ENCODE measurements around the gene PPP2R3B. TPM values are rescaled to one million over a fixed set of nuclear protein-coding genes. Genes with fewer than 3 reads are reported as not detected.

Gene PPP2R3B
- polyA plus RNA-seq, 3 donors, result 6.6 to 13.2 (median 7.1) TPM

GRCh38 chrX:349196-349595 is 37.5 kb downstream of the PPP2R3B start:
- no peak overlapping the region for H3K27ac ChIP-seq (ENCODE audit: low read depth, low read length)
- 90 to 92% (median 92%) methylated on average over 18 of the region's 18 CpGs for WGBS, 3 donors

- WGBS, 3 donors, result 69 to 76% (median 73%) methylated on average over 11 of the region's 11 CpGs
- H3K27ac ChIP-seq (ENCODE audit: low read depth, low read length), result no peak overlapping the region
These were observed 38.1 kb downstream of the PPP2R3B start for GRCh38 chrX:348461-349117.

- 96 to 98% (median 97%) methylated on average over 58 to 59 of the region's 59 CpGs for WGBS, 3 donors
- H3K27ac ChIP-seq (ENCODE audit: low read depth, low read length), result no peak overlapping the region
These were observed 39.2 kb downstream of the PPP2R3B start for GRCh38 chrX:347351-348117.

DNA sequence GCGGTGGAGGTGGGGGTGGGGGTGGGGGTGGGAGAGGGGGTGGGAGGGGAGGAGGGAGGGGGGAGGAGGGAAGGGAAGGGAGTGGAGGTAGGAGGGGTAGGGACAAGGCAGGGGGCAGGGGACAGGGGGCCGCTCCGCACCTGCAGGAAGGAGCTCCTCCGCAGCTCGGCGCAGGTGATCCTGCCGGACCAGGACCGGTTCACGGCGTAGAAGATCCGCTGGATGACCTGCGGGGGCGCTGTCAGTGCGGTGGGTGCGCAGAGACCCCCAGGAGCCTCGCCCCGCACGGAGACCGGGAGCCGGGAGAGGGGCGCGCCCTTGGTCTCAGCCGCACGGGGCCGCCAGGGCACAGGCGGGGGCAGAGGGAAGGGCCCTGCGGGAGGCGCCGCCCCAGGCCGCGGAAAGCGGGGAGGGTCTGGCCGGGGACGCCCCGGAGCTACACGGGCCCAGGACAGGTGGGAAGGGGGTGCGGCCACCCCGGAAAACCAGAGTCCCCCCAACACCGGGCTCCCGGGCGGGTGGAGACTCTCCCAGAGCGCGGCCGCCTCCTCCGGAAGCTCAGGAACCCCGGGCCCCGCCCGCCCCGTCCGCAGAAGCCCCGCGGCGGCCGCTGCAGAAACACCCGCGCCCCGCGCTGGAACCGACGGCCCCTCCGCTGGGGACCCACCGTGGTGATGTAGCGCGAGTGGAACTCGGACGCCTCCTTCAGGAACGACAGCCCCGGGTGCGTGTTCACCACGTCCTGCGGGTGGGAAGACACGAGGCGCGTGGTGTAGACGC is 40.5 kb downstream of the PPP2R3B start:
- 97% methylated on average over 59 to 75 of the region's 75 CpGs for WGBS, 3 donors
- H3K27ac ChIP-seq (ENCODE audit: low read depth, low read length), result no peak overlapping the region

DNA sequence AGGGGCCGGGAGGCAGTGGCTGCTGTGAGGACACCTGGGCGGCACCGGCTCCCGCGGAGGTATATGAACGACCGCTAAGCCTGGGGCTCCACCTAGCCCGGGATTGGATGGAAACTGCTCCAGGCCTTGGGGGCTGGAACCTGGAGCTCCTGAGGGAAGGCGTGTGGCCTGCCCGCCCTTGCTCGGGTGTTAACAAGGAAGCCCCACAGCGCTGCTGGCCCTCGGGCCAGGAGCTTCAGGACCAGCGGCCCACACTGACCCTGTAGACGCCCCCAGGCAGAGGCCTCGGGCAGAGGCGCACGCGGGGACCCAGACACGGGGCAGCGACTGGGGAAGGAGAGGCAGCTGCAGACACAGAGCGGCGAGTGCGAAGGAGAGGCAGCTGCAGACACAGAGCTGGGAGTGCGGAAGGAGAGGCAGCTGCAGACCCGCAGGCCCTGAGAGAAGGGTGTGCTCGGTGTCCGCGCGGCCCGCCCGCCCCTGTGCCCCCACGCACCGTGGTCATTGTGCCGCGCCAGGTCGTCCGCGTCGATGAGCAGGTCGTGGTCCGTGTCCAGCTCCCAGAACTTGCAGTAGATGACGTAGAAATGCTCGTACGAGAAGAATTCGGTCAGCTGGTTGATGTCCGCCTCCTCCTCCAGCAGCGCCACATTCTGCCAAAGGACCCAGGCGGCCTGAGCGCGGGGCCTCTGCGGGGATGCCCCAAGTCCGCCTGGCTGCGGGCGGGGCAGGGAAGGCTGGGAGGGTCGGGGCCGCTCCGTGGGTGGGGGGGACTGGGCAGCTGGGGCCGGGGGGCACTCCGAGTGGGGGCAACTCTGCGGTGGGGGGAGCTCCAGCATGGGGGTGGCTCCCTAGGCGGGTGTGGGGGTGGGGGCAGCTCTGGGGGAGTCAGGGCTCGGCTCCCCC is 41.4 kb downstream of the PPP2R3B start:
- WGBS, 3 donors, result 95 to 96% (median 96%) methylated on average over 60 to 63 of the region's 63 CpGs
- H3K27ac ChIP-seq (ENCODE audit: low read depth, low read length), result no peak overlapping the region

- H3K27ac ChIP-seq (ENCODE audit: low read depth, low read length), result no peak overlapping the region
- WGBS, 3 donors, result 97 to 99% (median 99%) methylated on average over 38 to 47 of the region's 47 CpGs
These were observed 42.3 kb downstream of the PPP2R3B start for GRCh38 chrX:344371-344901.

GRCh38 chrX:341541-342101 is 45.1 kb downstream of the PPP2R3B start:
- WGBS, 3 donors, result 95 to 97% (median 96%) methylated on average over 33 to 36 of the region's 36 CpGs
- no peak overlapping the region for H3K27ac ChIP-seq (ENCODE audit: low read depth, low read length)

- 91 to 98% (median 95%) methylated on average over 37 to 52 of the region's 52 CpGs for WGBS, 3 donors
- no peak overlapping the region for H3K27ac ChIP-seq (ENCODE audit: low read depth, low read length)
These were observed 45.9 kb downstream of the PPP2R3B start for GRCh38 chrX:340641-341423.

GRCh38 chrX:340121-340520 is 46.6 kb downstream of the PPP2R3B start:
- no peak overlapping the region for H3K27ac ChIP-seq (ENCODE audit: low read depth, low read length)
- 86 to 98% (median 89%) methylated on average over 8 to 16 of the region's 24 CpGs for WGBS, 3 donors

DNA sequence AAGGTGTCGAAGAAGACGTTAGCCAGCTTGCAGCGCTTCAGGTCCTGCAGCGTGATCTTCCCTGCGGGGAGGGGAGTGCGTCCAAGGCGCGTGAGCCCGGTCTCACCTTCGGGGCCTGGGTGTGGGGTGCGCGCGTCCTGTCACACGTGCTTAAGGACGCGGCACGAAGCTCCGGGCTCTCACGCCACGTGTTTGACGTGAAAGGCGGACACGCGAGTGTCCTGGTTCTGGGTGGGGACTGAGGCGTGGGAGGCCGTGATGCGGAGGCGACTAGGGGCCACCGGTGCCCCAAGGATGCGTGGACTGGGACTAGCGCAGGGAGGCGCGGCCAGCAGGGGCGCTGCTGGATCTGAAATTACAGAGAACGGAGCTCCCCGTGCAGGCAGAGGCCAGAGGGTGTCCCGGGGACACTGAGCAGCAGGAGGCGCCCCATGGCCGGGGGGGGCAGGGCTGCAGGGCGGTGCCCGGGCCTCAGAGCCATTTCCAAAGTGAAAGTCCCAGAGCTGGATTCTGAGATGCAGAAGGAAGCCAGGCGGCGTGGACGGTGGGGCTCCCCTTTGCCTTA is 47.8 kb downstream of the PPP2R3B start:
- WGBS, 3 donors, result 94 to 97% (median 95%) methylated on average over 43 to 44 of the region's 44 CpGs
- H3K27ac ChIP-seq (ENCODE audit: low read depth, low read length), result no peak overlapping the region

- WGBS, 3 donors, result 92 to 94% (median 93%) methylated on average over 39 to 53 of the region's 53 CpGs
These were observed 48.3 kb downstream of the PPP2R3B start for GRCh38 chrX:338281-338835.

DNA sequence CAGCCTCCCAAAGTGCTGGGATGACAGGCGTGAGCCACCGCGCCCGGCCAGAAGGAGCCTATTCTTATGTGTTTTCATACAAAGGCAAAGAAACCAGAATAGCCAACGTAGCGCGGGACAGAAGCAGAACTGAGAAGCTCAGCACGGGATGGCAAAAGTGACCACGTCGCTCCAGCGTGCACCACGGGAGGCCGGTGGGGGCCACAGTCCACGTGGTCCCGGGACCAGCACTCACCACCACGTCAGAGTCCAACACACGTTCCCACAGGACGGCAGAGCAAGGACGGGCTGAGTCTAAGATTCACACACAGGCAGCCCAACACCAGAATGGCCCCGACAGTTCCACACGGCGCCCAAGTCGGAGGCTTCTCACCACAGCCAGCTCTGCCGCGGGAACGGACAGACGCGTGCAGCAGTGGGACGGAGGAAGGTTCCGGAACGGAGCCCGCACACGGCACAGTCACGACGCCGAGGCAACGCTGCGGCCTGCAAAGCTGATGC is 49.3 kb downstream of the PPP2R3B start:
- no peak overlapping the region for H3K27ac ChIP-seq (ENCODE audit: low read depth, low read length)
- 88 to 89% (median 89%) methylated on average over 38 of the region's 38 CpGs for WGBS, 3 donors

More at GRCh38 chrX:338281-338835, 48.3 kb downstream of the PPP2R3B start:
- H3K27ac ChIP-seq (ENCODE audit: low read depth, low read length), result no peak overlapping the region

GRCh38 chrX:336227-336626 is 50.5 kb downstream of the PPP2R3B start:
- 87 to 91% (median 88%) methylated on average over 21 of the region's 21 CpGs for WGBS, 3 donors

DNA sequence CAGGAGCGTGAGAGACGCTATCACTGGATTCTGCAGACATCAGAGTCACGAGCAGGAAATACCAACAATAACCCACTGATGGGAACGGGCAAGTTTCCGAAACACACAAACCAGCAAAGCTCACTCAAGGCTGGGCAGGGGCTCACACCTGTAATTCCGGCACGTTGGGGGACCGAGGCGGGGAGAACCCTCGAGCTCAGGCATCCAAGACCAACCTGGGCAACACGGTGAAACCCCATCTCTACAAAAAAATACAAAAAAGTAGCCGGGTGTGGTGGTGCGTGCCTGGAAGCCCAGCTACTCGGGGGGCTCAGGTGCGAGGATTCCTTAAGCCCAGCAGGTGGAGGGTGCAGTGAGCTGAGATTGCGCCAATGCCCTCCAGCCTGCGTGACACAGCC is 51.0 kb downstream of the PPP2R3B start:
- 96 to 98% (median 98%) methylated on average over 17 of the region's 17 CpGs for WGBS, 3 donors
- H3K27ac ChIP-seq (ENCODE audit: low read depth, low read length), result no peak overlapping the region

More at GRCh38 chrX:336227-336626, 50.5 kb downstream of the PPP2R3B start:
- H3K27ac ChIP-seq (ENCODE audit: low read depth, low read length), result no peak overlapping the region

DNA sequence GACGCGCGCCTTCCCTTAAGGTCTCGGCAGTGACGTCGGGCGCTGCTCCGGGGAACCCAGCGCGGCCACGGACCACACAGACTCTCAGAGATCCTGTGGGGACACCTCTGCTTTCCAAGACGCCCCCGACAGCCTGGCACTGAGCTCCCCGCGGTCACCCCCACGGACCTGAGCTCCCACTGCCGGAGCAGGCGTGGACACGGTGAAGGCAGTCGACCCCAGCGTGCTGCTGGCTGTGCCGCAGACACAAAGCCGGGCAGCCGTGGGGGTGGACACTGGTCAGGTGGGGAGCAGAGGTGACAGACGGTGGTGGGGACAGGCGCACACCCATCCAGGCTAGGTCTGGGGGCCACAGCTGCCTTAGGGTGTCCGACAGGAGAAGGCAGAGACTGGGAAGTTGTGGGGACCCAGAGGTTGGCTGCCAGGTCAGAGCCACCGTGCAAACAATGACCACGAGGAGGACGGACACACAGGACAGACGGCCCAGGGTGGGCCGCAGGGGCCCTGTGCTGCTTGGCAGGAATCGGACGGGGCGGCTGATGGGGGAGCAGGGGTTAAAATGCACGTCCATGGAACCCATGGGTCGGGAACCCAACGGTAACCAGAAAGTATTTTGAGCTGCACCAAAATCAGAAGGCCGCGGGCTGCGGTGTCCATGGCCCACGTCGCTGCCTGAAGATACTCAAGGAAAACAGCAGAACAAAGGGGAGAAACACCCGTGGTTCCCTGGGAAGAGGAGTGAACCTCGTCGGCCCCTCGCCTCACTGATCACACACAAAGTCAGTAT is 51.5 kb downstream of the PPP2R3B start:
- H3K27ac ChIP-seq (ENCODE audit: low read depth, low read length), result no peak overlapping the region
- 97% methylated on average over 44 to 47 of the region's 47 CpGs for WGBS, 3 donors

Measured in adipose tissue (tissue), 3 donors.